HepG2 (cell line): Measurements from ENCODE around the gene CACNA1D. TPM values are rescaled to one million over a fixed set of nuclear protein-coding genes. Genes with fewer than 3 reads are reported as not detected.

ENCODE experiments used
- ATAC-seq: fragments of 200-7000 bp; cut with Tn5 transposase; 3 replicates; pipeline ENCODE4 v1.9.1; 2020; ENCODE audit warnings: mild to moderate bottlenecking, moderate library complexity
- BruUV-seq: library from RNA; stranded (reverse); fragments of 400-500 nt; replicated peaks from 2 replicates; lab custom pipeline; 2021; lab: Mats Ljungman, UMichigan
- CTCF ChIA-PET: fragments of 300-600 bp; formaldehyde crosslinking; extraction: SDS; loops from one replicate; lab custom pipeline; 2021; ENCODE audit warnings: low total read pairs, inconsistent platforms, low intra/inter-chr PET ratio; lab: Yijun Ruan, JAX
- POLR2A ChIA-PET: fragments of 350-600 bp; sonication (Branson Sonifier 250); formaldehyde crosslinking; loops from one replicate; lab custom pipeline; 2020; ENCODE audit warnings: antibody characterized with exemption, inconsistent platforms; lab: Yijun Ruan, JAX
- DNase-seq: peaks from one replicate; pipeline ENCODE4 v3.0.0-alpha.2; 2015; ENCODE audit warnings: low spot score
- FAIRE-seq: peaks from 3 replicates; lab custom pipeline; 2011; peaks lifted over from hg19 to GRCh38; lab: Jason Lieb, UNC
- H2AFZ ChIP-seq: one replicate; pipeline ENCODE4 v1.6.1; 2011; ENCODE audit warnings: low read length, inconsistent platforms
- H3K27ac ChIP-seq: fragments of 300-600 bp; 3 replicates; pipeline ENCODE4 v1.8.0; 2011; ENCODE audit warnings: mixed run types, mild to moderate bottlenecking, mixed read lengths, low read length, inconsistent platforms; ENCODE audit not compliant: insufficient read depth; ENCODE audit errors: extremely low read length
- H3K27me3 ChIP-seq, 2 experiments: fragments of 200-600 bp in 1 of 2; 2 replicates in 1 of 2; 3 replicates in 1 of 2; pipeline versions ENCODE4 v1.6.0 to v1.8.0; 2011; ENCODE audit warnings: low read length in 2 of 2, mild to moderate bottlenecking in 2 of 2, moderate library complexity in 2 of 2, inconsistent platforms in 1 of 2; ENCODE audit not compliant: insufficient read depth in 2 of 2, control insufficient read depth in 1 of 2
- H3K36me3 ChIP-seq, 2 experiments: fragments of 200-600 bp in 1 of 2; replicated peaks in 1 of 2; 2 replicates in 1 of 2; 3 replicates in 1 of 2; pipeline versions ENCODE4 v1.5.1 to v1.8.0; 2011; ENCODE audit warnings: low read length in 2 of 2, inconsistent platforms in 1 of 2; ENCODE audit not compliant: insufficient read depth in 2 of 2, control insufficient read depth in 1 of 2
- H3K4me1 ChIP-seq: 2 replicates; pipeline ENCODE4 v1.5.1; 2012; ENCODE audit warnings: low read length, inconsistent platforms; ENCODE audit not compliant: insufficient read depth
- H3K4me2 ChIP-seq: 2 replicates; pipeline ENCODE4 v1.6.0; 2011; ENCODE audit warnings: low read depth, low read length, inconsistent platforms
- H3K4me3 ChIP-seq, 3 experiments: fragments of 200-600 bp in 1 of 3; sonication (generic), shearing (Covaris generic) in 1 of 3; replicated peaks in 1 of 3; 2 replicates each; pipeline ENCODE4 v1.5.1; 2011 to 2016; ENCODE audit warnings: low read length in 3 of 3, inconsistent platforms in 2 of 3, low read depth in 2 of 3, mild to moderate bottlenecking in 2 of 3, control low read depth in 1 of 3, mixed read lengths in 1 of 3; ENCODE audit not compliant: insufficient read depth in 1 of 3
- H3K79me2 ChIP-seq: one replicate; pipeline ENCODE4 v1.6.1; 2011; ENCODE audit warnings: low read length, inconsistent platforms; ENCODE audit not compliant: insufficient read depth
- H3K9ac ChIP-seq: 2 replicates; pipeline ENCODE4 v1.6.0; 2011; ENCODE audit warnings: mild to moderate bottlenecking, low read depth, low read length, inconsistent platforms; ENCODE audit not compliant: insufficient read depth
- H3K9me3 ChIP-seq: 2 replicates; pipeline ENCODE4 v1.5.1; 2012; ENCODE audit warnings: mild to moderate bottlenecking, low read length
- H4K20me1 ChIP-seq: 2 replicates; pipeline ENCODE4 v1.6.0; 2011; ENCODE audit warnings: inconsistent platforms, mild to moderate bottlenecking, low read length, moderate library complexity; ENCODE audit not compliant: insufficient read depth
- BRD4 ChIP-seq: sonication (generic); formaldehyde crosslinking; IDR thresholded peaks from 2 replicates; pipeline ENCODE4 v1.4.0; 2020; ENCODE audit warnings: missing genetic modification reagents
- CC2D1A ChIP-seq: sonication (generic); formaldehyde crosslinking; IDR thresholded peaks from 2 replicates; pipeline ENCODE4 v1.8.1; 2023; ENCODE audit warnings: mild to moderate bottlenecking, missing genetic modification reagents
- DMAP1 ChIP-seq: IDR thresholded peaks from 2 replicates; pipeline ENCODE4 v1.6.1; 2016
- ISX ChIP-seq: sonication (generic); formaldehyde crosslinking; conservative IDR thresholded peaks from 2 replicates; pipeline ENCODE4 v1.5.0; 2020; ENCODE audit warnings: missing genetic modification reagents
- POLR2AphosphoS2 ChIP-seq: IDR thresholded peaks from 2 replicates; pipeline ENCODE4 v1.6.1; 2011; ENCODE audit warnings: low read depth, low read length, improper control_type of control experiment
- SSRP1 ChIP-seq: IDR thresholded peaks from 2 replicates; pipeline ENCODE4 v1.6.1; 2016; ENCODE audit warnings: control low read depth
- ZBTB20 ChIP-seq: sonication (generic); formaldehyde crosslinking; IDR thresholded peaks from 2 replicates; pipeline ENCODE4 v1.8.1; 2023; ENCODE audit warnings: missing genetic modification reagents, low read depth, mild to moderate bottlenecking, borderline replicate concordance
- ZC3H4 ChIP-seq: sonication (generic); formaldehyde crosslinking; IDR thresholded peaks from 2 replicates; pipeline ENCODE4 v1.4.0; 2020; ENCODE audit warnings: missing genetic modification reagents, borderline replicate concordance
- ZMYM4 ChIP-seq: sonication (generic); formaldehyde crosslinking; IDR thresholded peaks from 2 replicates; pipeline ENCODE4 v1.8.1; 2023; ENCODE audit warnings: mild to moderate bottlenecking, missing genetic modification reagents
- ZNF143 ChIP-seq: sonication (generic); formaldehyde crosslinking; IDR thresholded peaks from 2 replicates; pipeline ENCODE4 v1.4.0; 2020; ENCODE audit warnings: missing genetic modification reagents
- ZNF451 ChIP-seq: sonication (generic); formaldehyde crosslinking; IDR thresholded peaks from 2 replicates; pipeline ENCODE4 v1.5.0; 2020; ENCODE audit warnings: mild to moderate bottlenecking, missing genetic modification reagents
- ZNF639 ChIP-seq: conservative IDR thresholded peaks from 2 replicates; pipeline ENCODE4 v1.6.1; 2018; ENCODE audit warnings: missing genetic modification reagents
- ZNF773 ChIP-seq: sonication (generic); formaldehyde crosslinking; IDR thresholded peaks from 2 replicates; pipeline ENCODE4 v1.4.0; 2020; ENCODE audit warnings: missing genetic modification reagents, borderline replicate concordance
- ZSCAN22 ChIP-seq: sonication (generic); formaldehyde crosslinking; IDR thresholded peaks from 2 replicates; pipeline ENCODE4 v1.4.0; 2020; ENCODE audit warnings: mild to moderate bottlenecking, missing genetic modification reagents
- WGBS: methylation state at CpG from one replicate; pipeline ENCODE4 v1.1.6; 2017; ENCODE audit warnings: low lambda C conversion rate; 5-methylcytosine and 5-hydroxymethylcytosine counted together
- in situ Hi-C: cut with HindIII; loops from 2 replicates; pipeline ENCODE4 v1.10.0; 2017; ENCODE audit warnings: low pct_unique_long_range_greater_than_20kb; ENCODE audit not compliant: extremely low pct_ligation_motif_present
- intact Hi-C: fragments of 100-400 bp; cut with micrococcal nuclease; formaldehyde crosslinking; loops from one replicate; pipeline ENCODE4 v1.10.0; 2022; ENCODE audit not compliant: unreplicated experiment
- polyA plus RNA-seq, 8 experiments: library from polyadenylated mRNA; depleted of rRNA in 3 of 8; stranded (reverse) in 7 of 8; unstranded in 1 of 8; fragments of >200 nt; fragmentation: Illumina TruSeq in 4 of 8; extraction: Trizol in 4 of 8; gene quantifications; 2 replicates each; pipeline versions ENCODE4 v1.2.1 to v1.2.3, GENCODE V29; 2011 to 2016; ENCODE audit warnings: low read depth in 4 of 8, missing spikeins in 1 of 8, mixed read lengths in 1 of 8; ENCODE audit not compliant: insufficient read depth in 1 of 8
- total RNA-seq, 5 experiments: library from RNA; depleted of rRNA; stranded (reverse); fragments of >200 nt; fragmentation: Illumina TruSeq; extraction: Trizol; gene quantifications; 2 replicates each; pipeline ENCODE4 v1.2.3, GENCODE V29; 2016; ENCODE audit warnings: low read depth in 1 of 5
- TF ChIP-seq, protein P1 (sequence below): sonication (generic); formaldehyde crosslinking; conservative IDR thresholded peaks from 2 replicates; pipeline ENCODE4 v1.4.0; 2020; ENCODE audit warnings: mild to moderate bottlenecking, missing genetic modification reagents, moderate library complexity
- TF ChIP-seq, protein P2 (sequence below), 2 experiments: sonication (generic) in 1 of 2; formaldehyde crosslinking in 1 of 2; IDR thresholded peaks; 2 replicates each; pipeline versions ENCODE4 v1.6.1 to v1.9.0; 2014 to 2022; ENCODE audit warnings: antibody characterized with exemption in 1 of 2, borderline replicate concordance in 1 of 2, inconsistent platforms in 1 of 2, low read depth in 1 of 2, missing genetic modification reagents in 1 of 2

CACNA1D gene
- total and polyA plus RNA-seq, 2 of the 13 experiments (the other 11 are each of a cell fraction or from before 2014, with no cell fraction given): 0.26 to 0.38 TPM

GRCh38 chr3:53849916-53850315 is 355.5 kb downstream of the CACNA1D start:
- BruUV-seq: no TSS peak
- H3K9ac ChIP-seq: no peak overlapping the region
- FAIRE-seq (no peak), ATAC-seq (no peak), DNase-seq (no peak)
- no peak overlapping the region for H2AFZ ChIP-seq
- H3K27me3 ChIP-seq: no peaks in the 10 kb centered on the region; a peak in 1 of 5 replicates
- ChIA-PET POLR2A (no interaction called here), CTCF (no interaction called here)
- TF ChIP-seq ZNF773 (CRISPR knock-in tag) (no peak), ZBTB20 (CRISPR knock-in tag) (no peak), ZNF451 (CRISPR knock-in tag) (no peak), ZSCAN22 (CRISPR knock-in tag) (no peak), ZNF639 (CRISPR knock-in tag) (no peak), DMAP1 (CRISPR knock-in tag) (no peak), POLR2AphosphoS2 (no peak), ZC3H4 (CRISPR knock-in tag) (no peak), ISX (CRISPR knock-in tag) (no peak), ZMYM4 (CRISPR knock-in tag) (no peak), ZNF143 (no peak), SSRP1 (no peak), BRD4 (CRISPR knock-in tag) (no peak), CC2D1A (CRISPR knock-in tag) (no peak)
- TF ChIP-seq, protein P1, sequence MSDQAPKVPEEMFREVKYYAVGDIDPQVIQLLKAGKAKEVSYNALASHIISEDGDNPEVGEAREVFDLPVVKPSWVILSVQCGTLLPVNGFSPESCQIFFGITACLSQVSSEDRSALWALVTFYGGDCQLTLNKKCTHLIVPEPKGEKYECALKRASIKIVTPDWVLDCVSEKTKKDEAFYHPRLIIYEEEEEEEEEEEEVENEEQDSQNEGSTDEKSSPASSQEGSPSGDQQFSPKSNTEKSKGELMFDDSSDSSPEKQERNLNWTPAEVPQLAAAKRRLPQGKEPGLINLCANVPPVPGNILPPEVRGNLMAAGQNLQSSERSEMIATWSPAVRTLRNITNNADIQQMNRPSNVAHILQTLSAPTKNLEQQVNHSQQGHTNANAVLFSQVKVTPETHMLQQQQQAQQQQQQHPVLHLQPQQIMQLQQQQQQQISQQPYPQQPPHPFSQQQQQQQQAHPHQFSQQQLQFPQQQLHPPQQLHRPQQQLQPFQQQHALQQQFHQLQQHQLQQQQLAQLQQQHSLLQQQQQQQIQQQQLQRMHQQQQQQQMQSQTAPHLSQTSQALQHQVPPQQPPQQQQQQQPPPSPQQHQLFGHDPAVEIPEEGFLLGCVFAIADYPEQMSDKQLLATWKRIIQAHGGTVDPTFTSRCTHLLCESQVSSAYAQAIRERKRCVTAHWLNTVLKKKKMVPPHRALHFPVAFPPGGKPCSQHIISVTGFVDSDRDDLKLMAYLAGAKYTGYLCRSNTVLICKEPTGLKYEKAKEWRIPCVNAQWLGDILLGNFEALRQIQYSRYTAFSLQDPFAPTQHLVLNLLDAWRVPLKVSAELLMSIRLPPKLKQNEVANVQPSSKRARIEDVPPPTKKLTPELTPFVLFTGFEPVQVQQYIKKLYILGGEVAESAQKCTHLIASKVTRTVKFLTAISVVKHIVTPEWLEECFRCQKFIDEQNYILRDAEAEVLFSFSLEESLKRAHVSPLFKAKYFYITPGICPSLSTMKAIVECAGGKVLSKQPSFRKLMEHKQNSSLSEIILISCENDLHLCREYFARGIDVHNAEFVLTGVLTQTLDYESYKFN (CRISPR knock-in tag): no peak
- TF ChIP-seq, protein P2, sequence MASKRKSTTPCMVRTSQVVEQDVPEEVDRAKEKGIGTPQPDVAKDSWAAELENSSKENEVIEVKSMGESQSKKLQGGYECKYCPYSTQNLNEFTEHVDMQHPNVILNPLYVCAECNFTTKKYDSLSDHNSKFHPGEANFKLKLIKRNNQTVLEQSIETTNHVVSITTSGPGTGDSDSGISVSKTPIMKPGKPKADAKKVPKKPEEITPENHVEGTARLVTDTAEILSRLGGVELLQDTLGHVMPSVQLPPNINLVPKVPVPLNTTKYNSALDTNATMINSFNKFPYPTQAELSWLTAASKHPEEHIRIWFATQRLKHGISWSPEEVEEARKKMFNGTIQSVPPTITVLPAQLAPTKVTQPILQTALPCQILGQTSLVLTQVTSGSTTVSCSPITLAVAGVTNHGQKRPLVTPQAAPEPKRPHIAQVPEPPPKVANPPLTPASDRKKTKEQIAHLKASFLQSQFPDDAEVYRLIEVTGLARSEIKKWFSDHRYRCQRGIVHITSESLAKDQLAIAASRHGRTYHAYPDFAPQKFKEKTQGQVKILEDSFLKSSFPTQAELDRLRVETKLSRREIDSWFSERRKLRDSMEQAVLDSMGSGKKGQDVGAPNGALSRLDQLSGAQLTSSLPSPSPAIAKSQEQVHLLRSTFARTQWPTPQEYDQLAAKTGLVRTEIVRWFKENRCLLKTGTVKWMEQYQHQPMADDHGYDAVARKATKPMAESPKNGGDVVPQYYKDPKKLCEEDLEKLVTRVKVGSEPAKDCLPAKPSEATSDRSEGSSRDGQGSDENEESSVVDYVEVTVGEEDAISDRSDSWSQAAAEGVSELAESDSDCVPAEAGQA (IDR thresholded peaks at IDR 0.05; ENCODE audit: low read depth): no peak
- TF ChIP-seq, protein P2 (CRISPR knock-in tag; IDR thresholded peaks at IDR 0.05; ENCODE audit: borderline replicate concordance): no peak
- H3K9me3 ChIP-seq: no peaks in the 10 kb centered on the region
- H3K27ac ChIP-seq: no peak overlapping the region
- WGBS: 96% methylated on average over 7 of the region's 7 CpGs
- intact Hi-C loops (no loop called here), in situ Hi-C loops (loop anchor here (5.0 kb wide), 1 partner anchor 32 kb away; the partner anchor contains the start of gene ACTR8)
- H3K4me1 ChIP-seq: peaks cover 21% of the 10 kb centered on the region
- peaks cover 7% of the 10 kb centered on the region for H4K20me1 ChIP-seq
- no peak overlapping the region for H3K4me2 ChIP-seq
- H3K36me3 ChIP-seq: peaks cover 23 to 48% of the 10 kb centered on the region in 2 experiments
- peaks cover 44% of the 10 kb centered on the region for H3K79me2 ChIP-seq
- H3K4me3 ChIP-seq: no peak overlapping the region
